Measurements from ENCODE around the gene EBI3. TPM values are rescaled to one million over a fixed set of nuclear protein-coding genes. Genes with fewer than 3 reads are reported as not detected.
A peak's percentile ranks its signal among the peaks of the same experiment; 100 is the strongest.

Gene EBI3
- total and polyA plus RNA-seq, 2 of the 8 experiments (the other 6 are each of a cell fraction or from before 2014, with no cell fraction given): 0.99 to 8.4 TPM

DNA sequence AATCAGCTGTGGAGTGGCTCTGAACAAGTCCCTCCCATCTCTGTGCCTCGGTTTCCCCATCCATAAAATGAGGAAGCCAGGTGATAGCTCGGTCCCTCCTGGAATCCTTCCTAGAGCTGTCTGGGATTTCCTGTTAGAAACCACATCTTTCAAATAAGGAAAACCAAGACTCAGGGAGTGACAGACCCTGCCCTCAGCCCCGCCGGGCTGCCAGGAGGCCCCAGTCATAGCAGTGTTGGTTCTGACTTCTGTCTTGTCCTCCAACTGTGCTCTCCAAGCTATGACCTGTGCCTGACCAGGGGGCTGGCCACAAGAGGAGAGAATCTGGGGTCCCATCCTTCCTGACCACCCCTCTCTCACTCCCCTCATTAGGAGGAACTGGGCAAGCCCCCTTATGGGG, 48.7 kb downstream of the EBI3 start:
- Histone ChIP-seq H3K56ac (replicated peaks; ENCODE audit: insufficient read length, low read depth, low read length) (no peak overlapping the region), H2BK5ac (ENCODE audit: low read depth, low read length) (no peak overlapping the region), H3K27me3 (replicated peaks in 1 of 4; ENCODE audit: control insufficient read depth in 3 of 4, extremely low read depth in 1 of 4, insufficient read depth in 3 of 4, low read length in 3 of 4) (peaks cover 9 to 35% (median 29%) of the 10 kb centered on the region in 4 experiments), H4K91ac (replicated peaks; ENCODE audit: insufficient read length, low read length) (no peak overlapping the region), H3K79me2 (ENCODE audit: control insufficient read depth in 1 of 2, insufficient read depth in 2 of 2, low read length in 2 of 2) (no peaks in the 10 kb centered on the region), H3K4me3 (ENCODE audit: extremely low read depth in 1 of 4, insufficient read depth in 2 of 4, low read depth in 3 of 4, low read length in 4 of 4) (peak overlapping the region in 2 of 4 experiments; percentile 12 to 88; a peak in 4 of 8 replicates), H4K8ac (ENCODE audit: extremely low read depth, insufficient read depth, low read length) (no peak overlapping the region), H3K4me2 (ENCODE audit: insufficient read depth in 1 of 2, low read depth in 2 of 2, low read length in 2 of 2) (peak overlapping the region; percentile 26 to 88; a peak in 3 of 4 replicates), H3K9ac (replicated peaks in 1 of 4; ENCODE audit: extremely low read depth in 1 of 4, low read depth in 3 of 4, low read length in 3 of 4) (no peak overlapping the region), H2BK120ac (replicated peaks; ENCODE audit: low read depth, low read length) (no peak overlapping the region), H2BK15ac (ENCODE audit: low read length) (no peak overlapping the region), H3K23me2 (ENCODE audit: low read depth, low read length) (peaks cover 9% of the 10 kb centered on the region; the same call in 1 of the 2 replicates), H3K14ac (ENCODE audit: insufficient read length) (no peak overlapping the region), H3K18ac (ENCODE audit: extremely low read depth, low read length) (no peak overlapping the region), H2BK20ac (ENCODE audit: low read length) (no peak overlapping the region), H3K4ac (replicated peaks; ENCODE audit: insufficient read length, low read depth, low read length) (no peak overlapping the region), H3K36me3 (ENCODE audit: control insufficient read depth in 2 of 4, insufficient read depth in 4 of 4, low read length in 3 of 4) (no peaks in the 10 kb centered on the region), H3K79me1 (ENCODE audit: low read depth, low read length) (no peaks in the 10 kb centered on the region), H4K5ac (ENCODE audit: insufficient read length, low read depth, low read length) (no peak overlapping the region), H2AFZ (ENCODE audit: low read length) (no peak overlapping the region), H2AK5ac (ENCODE audit: low read depth, low read length) (no peak overlapping the region), H3K4me1 (replicated peaks in 1 of 4; ENCODE audit: control insufficient read depth in 3 of 4, insufficient read depth in 4 of 4, low read length in 3 of 4) (no peaks in the 10 kb centered on the region; a peak in 4 of 7 replicates), H2BK12ac (ENCODE audit: low read depth, low read length) (peak overlapping the region; percentile 50; the same call in 1 of the 2 replicates), H3K23ac (ENCODE audit: insufficient read length) (no peak overlapping the region), H3K27ac (ENCODE audit: low read depth, low read length) (no peak overlapping the region), H4K20me1 (replicated peaks in 1 of 2; ENCODE audit: control insufficient read depth in 1 of 2, insufficient read depth in 2 of 2, low read length in 2 of 2) (peaks cover 0 to 2% of the 10 kb centered on the region in 2 experiments), H3K9me3 (ENCODE audit: insufficient read depth in 2 of 2, low read depth in 1 of 2, low read length in 1 of 2) (no peaks in the 10 kb centered on the region)
- POLR2A ChIA-PET (ENCODE audit: partially characterized antibody): interaction anchor here (0.6 to 4.0 kb wide), 9 partner anchors 7 to 157 kb away, joined by 3 to 19 read pairs (median 3); partner anchors contain the start of genes MPND and YJU2
- DNase-seq (ENCODE audit: low read depth in 1 of 2, low spot score in 2 of 2) (no peak), FAIRE-seq (no peak)
- CTCF ChIA-PET (ENCODE audit: partially characterized antibody): interaction anchor here (0.7 to 14.6 kb wide), 9 partner anchors 10 to 178 kb away, joined by 3 to 311 read pairs (median 4); partner anchors contain the start of genes MPND and STAP2
- TF ChIP-seq RBBP5 (IDR thresholded peaks at IDR 0.05; ENCODE audit: borderline replicate concordance, low read depth, low read length): no peak
- no peak for TF ChIP-seq EZH2 (IDR thresholded peaks at IDR 0.05; ENCODE audit: low read depth, low read length, severe bottlenecking)
- no peak for TF ChIP-seq POLR2A (IDR thresholded peaks at IDR 0.05; ENCODE audit: control extremely low read depth in 1 of 2, low read depth in 2 of 2, low read length in 2 of 2)
- TF ChIP-seq GTF2F1 (IDR thresholded peaks at IDR 0.05; ENCODE audit: borderline replicate concordance, low read depth, low read length): no peak
- TF ChIP-seq YY1 (IDR thresholded peaks at IDR 0.05; ENCODE audit: low read depth, low read length): no peak
- no peak for TF ChIP-seq TBP (IDR thresholded peaks at IDR 0.05; ENCODE audit: low read depth, low read length)
- TF ChIP-seq POU5F1 (IDR thresholded peaks at IDR 0.05; ENCODE audit: low read depth, low read length): no peak
- WGBS, 2 experiments (ENCODE audit: extremely low coverage in 1 of 2, insufficient coverage in 1 of 2, insufficient read length in 1 of 2, insufficient replicate concordance in 2 of 2, low coverage in 1 of 2, low lambda C conversion rate in 2 of 2, missing lambda C conversion rate in 1 of 2): 48% methylated on average over 4 of the region's 4 CpGs; no CpG with 5 or more reads in 1 of the 2 experiments

Measured in H1 (cell line).